Measurements from ENCODE around the gene TSHR.

TSHR gene

GRCh38 chr14:80924365-80925103, 30.9 kb upstream of the TSHR start:
- DNase-seq: no peak
- intact Hi-C loops (cut with DNase I; ENCODE audit: low total_unique reads): no loop called here
- no peaks in the 10 kb centered on the region for H3K4me1 ChIP-seq
- no peak overlapping the region for H3K4me3 ChIP-seq
- peaks cover 0 to under 1% (median 0%) of the 10 kb centered on the region in 3 donors for H3K36me3 ChIP-seq
- no peak overlapping the region for H3K27ac ChIP-seq
- peaks cover 0 to 8% (median 0%) of the 10 kb centered on the region in 3 donors for H3K9me3 ChIP-seq
- TF ChIP-seq, protein P1, sequence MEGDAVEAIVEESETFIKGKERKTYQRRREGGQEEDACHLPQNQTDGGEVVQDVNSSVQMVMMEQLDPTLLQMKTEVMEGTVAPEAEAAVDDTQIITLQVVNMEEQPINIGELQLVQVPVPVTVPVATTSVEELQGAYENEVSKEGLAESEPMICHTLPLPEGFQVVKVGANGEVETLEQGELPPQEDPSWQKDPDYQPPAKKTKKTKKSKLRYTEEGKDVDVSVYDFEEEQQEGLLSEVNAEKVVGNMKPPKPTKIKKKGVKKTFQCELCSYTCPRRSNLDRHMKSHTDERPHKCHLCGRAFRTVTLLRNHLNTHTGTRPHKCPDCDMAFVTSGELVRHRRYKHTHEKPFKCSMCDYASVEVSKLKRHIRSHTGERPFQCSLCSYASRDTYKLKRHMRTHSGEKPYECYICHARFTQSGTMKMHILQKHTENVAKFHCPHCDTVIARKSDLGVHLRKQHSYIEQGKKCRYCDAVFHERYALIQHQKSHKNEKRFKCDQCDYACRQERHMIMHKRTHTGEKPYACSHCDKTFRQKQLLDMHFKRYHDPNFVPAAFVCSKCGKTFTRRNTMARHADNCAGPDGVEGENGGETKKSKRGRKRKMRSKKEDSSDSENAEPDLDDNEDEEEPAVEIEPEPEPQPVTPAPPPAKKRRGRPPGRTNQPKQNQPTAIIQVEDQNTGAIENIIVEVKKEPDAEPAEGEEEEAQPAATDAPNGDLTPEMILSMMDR (IDR thresholded peaks at IDR 0.05): no peak
- no peaks in the 10 kb centered on the region for H3K27me3 ChIP-seq

DNA sequence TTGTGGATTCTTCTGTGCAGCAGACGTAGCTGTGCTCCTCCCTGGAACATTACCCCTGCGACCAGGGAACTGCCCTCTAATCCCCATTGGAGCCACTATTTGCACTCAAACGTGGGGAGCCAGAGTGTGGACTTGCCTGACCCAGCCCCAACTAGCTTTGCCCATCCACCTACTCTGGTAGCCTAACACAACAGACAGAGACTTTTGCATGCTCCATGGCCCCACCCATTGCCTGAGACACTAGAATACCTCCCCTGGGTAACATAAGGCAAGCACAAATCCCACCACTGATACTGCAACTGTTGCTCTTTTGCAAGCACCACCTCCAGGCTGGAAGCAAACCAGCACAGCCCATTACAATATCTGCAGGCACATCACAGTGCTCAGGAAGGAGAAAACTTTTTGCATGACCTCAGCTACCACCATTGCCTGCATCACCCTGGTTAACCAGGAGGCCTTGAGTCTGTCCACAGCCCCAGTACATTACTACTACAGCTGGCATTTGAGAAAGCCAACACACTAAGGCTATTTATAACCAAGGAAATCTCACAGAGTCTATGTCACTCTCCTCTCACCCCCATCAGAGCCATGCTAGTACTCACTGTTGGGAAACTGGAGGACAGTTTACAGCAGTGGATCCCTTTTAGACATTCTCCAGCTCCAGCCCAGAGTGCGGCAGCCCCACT, 28.9 kb upstream of the TSHR start:
- H3K4me1 ChIP-seq: no peaks in the 10 kb centered on the region
- peaks cover 0 to 8% (median 0%) of the 10 kb centered on the region in 3 donors for H3K9me3 ChIP-seq
- DNase-seq: no peak
- H3K36me3 ChIP-seq: peaks cover 0 to 3% (median 0%) of the 10 kb centered on the region in 3 donors
- no peaks in the 10 kb centered on the region for H3K27me3 ChIP-seq
- intact Hi-C loops (cut with DNase I; ENCODE audit: low total_unique reads): no loop called here
- TF ChIP-seq, protein P1 (IDR thresholded peaks at IDR 0.05): no peak
- no peak overlapping the region for H3K4me3 ChIP-seq
- H3K27ac ChIP-seq: no peak overlapping the region

DNA sequence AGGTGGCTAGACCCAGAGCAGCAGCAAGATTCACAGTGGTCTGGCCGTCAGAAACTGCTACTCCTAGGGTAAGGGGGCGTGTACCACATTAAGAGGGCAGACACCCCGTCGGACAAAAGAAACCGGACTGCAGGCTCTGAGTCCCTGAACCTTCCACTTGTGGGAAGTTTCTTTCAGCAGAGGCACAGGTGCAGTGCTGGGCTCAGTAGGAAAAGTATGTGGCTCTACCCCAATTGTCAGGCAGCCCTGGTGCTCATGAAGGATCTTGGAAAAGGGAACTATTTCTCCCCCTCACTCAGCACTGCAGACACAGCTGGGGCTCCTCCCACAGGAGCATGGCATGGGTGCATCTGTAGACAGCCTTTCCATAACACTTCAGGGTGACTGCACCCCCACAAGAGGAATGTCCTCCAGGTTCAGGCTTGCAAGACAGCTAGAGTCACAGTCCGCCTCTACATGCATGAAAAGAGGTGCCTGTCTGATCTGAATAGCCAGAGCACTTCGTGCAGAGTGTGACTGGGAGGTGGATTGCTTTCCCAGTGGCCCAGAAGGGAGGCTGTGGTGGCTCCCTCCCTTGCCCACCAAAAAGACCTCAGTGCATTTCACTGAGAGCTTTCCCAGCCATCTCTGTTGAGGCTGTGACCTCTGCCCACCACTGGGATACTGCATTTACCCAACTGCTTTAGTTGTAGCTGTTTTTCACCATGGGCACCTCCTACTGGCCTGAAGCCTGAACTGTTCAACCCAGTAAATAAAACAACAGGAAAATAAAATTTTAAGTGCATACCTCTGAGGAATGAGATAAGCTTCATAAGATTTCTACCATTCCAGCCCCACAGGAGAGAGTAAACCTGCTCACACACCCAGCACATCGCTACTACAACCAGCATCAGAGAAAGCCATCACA, 28.1 kb upstream of the TSHR start:
- Histone ChIP-seq H3K9me3 (peaks cover 0 to 8% (median 0%) of the 10 kb centered on the region in 3 donors), H3K27ac (no peak overlapping the region), H3K27me3 (no peaks in the 10 kb centered on the region), H3K36me3 (peaks cover 0 to 3% (median 0%) of the 10 kb centered on the region in 3 donors), H3K4me1 (no peaks in the 10 kb centered on the region), H3K4me3 (no peak overlapping the region)
- DNase-seq: no peak
- intact Hi-C loops (cut with DNase I; ENCODE audit: low total_unique reads): no loop called here
- TF ChIP-seq, protein P1 (IDR thresholded peaks at IDR 0.05): no peak

GRCh38 chr14:80930095-80930494, 25.3 kb upstream of the TSHR start:
- TF ChIP-seq, protein P1 (IDR thresholded peaks at IDR 0.05): no peak
- intact Hi-C loops (cut with DNase I; ENCODE audit: low total_unique reads): no loop called here
- Histone ChIP-seq H3K36me3 (peaks cover 0 to 3% (median 0%) of the 10 kb centered on the region in 3 donors), H3K27ac (no peak overlapping the region), H3K4me1 (no peaks in the 10 kb centered on the region), H3K9me3 (peaks cover 0 to 8% (median 0%) of the 10 kb centered on the region in 3 donors), H3K27me3 (no peaks in the 10 kb centered on the region), H3K4me3 (no peak overlapping the region)
- no peak for DNase-seq

GRCh38 chr14:80930836-80931389, 24.5 kb upstream of the TSHR start:
- Histone ChIP-seq H3K4me3 (no peak overlapping the region), H3K27ac (no peak overlapping the region), H3K27me3 (no peaks in the 10 kb centered on the region), H3K4me1 (no peaks in the 10 kb centered on the region), H3K36me3 (peaks cover 0 to 3% (median 0%) of the 10 kb centered on the region in 3 donors), H3K9me3 (peaks cover 0 to 8% (median 0%) of the 10 kb centered on the region in 3 donors)
- no peak for DNase-seq
- intact Hi-C loops (cut with DNase I; ENCODE audit: low total_unique reads): no loop called here
- TF ChIP-seq, protein P1 (IDR thresholded peaks at IDR 0.05): no peak

All from tibial artery (tissue), 4 donors.